ENCODE measurements around the gene MYRFL.

The MYRFL gene

DNA sequence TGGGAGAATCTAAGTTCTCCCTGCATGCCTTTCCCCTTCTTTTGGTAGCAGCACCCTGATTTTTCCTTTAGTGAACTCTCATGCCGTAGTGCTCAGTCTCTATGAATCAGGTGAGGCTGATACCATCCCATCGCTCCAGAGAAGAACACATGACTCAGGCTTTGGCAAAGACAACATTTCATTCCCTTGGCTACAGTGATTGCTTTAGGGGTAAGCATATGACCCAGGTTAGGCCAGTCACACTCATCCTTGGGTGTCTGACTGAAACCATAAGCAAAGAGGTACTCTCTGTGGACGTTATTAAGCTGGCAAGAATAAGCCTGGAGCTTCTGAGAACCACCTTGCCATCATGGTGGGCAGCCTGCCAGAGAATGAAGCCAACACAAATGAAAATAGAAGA, 141.8 kb downstream of the MYRFL start:
- no peak for ATAC-seq

DNA sequence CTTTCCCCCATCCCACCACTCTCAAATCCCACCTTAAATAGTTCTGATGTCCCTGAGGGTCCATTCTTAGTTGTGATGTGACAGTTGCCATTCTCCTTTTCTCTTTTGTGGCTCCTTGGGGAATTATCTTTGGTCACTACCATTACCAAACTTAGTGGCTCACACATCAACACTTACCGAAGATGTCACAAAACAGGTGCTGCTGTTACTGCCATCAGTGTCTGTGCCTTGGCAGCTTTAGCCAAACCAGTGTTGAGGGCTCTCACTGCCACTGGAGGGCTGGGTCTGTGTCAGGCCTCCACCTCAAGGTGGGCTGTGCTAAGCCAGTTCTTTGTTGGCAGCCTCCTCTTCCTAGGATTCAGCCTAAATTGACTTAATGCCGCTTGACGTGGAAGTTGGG, 144.0 kb downstream of the MYRFL start:
- ATAC-seq, result no peak
- TF ChIP-seq OSR1 (CRISPR knock-in tag; IDR thresholded peaks at IDR 0.05) (no peak), SNAI2 (CRISPR knock-in tag; IDR thresholded peaks at IDR 0.05) (no peak)

More for the DNA sequence above, 141.8 kb downstream of the MYRFL start:
- TF ChIP-seq ZNF70 (CRISPR knock-in tag; IDR thresholded peaks at IDR 0.05) (no peak), PPARA (CRISPR knock-in tag; IDR thresholded peaks at IDR 0.05; ENCODE audit: borderline replicate concordance) (no peak), ZNF8 (CRISPR knock-in tag; IDR thresholded peaks at IDR 0.05) (no peak), TOX (CRISPR knock-in tag; IDR thresholded peaks at IDR 0.05; ENCODE audit: borderline replicate concordance) (no peak), ESRRG (CRISPR knock-in tag; IDR thresholded peaks at IDR 0.05) (no peak), GLIS3 (CRISPR knock-in tag; IDR thresholded peaks at IDR 0.05) (no peak), OSR1 (CRISPR knock-in tag; IDR thresholded peaks at IDR 0.05) (no peak), ZNF565 (CRISPR knock-in tag; conservative IDR thresholded peaks at IDR 0.05; ENCODE audit: low read depth) (no peak), ISL1 (CRISPR knock-in tag; IDR thresholded peaks at IDR 0.05) (no peak)
- TF ChIP-seq, protein P1, sequence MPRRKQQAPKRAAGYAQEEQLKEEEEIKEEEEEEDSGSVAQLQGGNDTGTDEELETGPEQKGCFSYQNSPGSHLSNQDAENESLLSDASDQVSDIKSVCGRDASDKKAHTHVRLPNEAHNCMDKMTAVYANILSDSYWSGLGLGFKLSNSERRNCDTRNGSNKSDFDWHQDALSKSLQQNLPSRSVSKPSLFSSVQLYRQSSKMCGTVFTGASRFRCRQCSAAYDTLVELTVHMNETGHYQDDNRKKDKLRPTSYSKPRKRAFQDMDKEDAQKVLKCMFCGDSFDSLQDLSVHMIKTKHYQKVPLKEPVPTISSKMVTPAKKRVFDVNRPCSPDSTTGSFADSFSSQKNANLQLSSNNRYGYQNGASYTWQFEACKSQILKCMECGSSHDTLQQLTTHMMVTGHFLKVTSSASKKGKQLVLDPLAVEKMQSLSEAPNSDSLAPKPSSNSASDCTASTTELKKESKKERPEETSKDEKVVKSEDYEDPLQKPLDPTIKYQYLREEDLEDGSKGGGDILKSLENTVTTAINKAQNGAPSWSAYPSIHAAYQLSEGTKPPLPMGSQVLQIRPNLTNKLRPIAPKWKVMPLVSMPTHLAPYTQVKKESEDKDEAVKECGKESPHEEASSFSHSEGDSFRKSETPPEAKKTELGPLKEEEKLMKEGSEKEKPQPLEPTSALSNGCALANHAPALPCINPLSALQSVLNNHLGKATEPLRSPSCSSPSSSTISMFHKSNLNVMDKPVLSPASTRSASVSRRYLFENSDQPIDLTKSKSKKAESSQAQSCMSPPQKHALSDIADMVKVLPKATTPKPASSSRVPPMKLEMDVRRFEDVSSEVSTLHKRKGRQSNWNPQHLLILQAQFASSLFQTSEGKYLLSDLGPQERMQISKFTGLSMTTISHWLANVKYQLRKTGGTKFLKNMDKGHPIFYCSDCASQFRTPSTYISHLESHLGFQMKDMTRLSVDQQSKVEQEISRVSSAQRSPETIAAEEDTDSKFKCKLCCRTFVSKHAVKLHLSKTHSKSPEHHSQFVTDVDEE (CRISPR knock-in tag; IDR thresholded peaks at IDR 0.05), result no peak
- TF ChIP-seq, protein P2, sequence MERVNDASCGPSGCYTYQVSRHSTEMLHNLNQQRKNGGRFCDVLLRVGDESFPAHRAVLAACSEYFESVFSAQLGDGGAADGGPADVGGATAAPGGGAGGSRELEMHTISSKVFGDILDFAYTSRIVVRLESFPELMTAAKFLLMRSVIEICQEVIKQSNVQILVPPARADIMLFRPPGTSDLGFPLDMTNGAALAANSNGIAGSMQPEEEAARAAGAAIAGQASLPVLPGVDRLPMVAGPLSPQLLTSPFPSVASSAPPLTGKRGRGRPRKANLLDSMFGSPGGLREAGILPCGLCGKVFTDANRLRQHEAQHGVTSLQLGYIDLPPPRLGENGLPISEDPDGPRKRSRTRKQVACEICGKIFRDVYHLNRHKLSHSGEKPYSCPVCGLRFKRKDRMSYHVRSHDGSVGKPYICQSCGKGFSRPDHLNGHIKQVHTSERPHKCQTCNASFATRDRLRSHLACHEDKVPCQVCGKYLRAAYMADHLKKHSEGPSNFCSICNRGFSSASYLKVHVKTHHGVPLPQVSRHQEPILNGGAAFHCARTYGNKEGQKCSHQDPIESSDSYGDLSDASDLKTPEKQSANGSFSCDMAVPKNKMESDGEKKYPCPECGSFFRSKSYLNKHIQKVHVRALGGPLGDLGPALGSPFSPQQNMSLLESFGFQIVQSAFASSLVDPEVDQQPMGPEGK (CRISPR knock-in tag; IDR thresholded peaks at IDR 0.05; ENCODE audit: borderline replicate concordance), result no peak
- TF ChIP-seq, protein P3, sequence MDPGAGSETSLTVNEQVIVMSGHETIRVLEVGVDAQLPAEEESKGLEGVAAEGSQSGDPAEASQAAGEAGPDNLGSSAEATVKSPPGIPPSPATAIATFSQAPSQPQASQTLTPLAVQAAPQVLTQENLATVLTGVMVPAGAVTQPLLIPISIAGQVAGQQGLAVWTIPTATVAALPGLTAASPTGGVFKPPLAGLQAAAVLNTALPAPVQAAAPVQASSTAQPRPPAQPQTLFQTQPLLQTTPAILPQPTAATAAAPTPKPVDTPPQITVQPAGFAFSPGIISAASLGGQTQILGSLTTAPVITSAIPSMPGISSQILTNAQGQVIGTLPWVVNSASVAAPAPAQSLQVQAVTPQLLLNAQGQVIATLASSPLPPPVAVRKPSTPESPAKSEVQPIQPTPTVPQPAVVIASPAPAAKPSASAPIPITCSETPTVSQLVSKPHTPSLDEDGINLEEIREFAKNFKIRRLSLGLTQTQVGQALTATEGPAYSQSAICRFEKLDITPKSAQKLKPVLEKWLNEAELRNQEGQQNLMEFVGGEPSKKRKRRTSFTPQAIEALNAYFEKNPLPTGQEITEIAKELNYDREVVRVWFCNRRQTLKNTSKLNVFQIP (CRISPR knock-in tag; IDR thresholded peaks at IDR 0.05; ENCODE audit: borderline replicate concordance, low read depth), result no peak
- TF ChIP-seq, protein P4, sequence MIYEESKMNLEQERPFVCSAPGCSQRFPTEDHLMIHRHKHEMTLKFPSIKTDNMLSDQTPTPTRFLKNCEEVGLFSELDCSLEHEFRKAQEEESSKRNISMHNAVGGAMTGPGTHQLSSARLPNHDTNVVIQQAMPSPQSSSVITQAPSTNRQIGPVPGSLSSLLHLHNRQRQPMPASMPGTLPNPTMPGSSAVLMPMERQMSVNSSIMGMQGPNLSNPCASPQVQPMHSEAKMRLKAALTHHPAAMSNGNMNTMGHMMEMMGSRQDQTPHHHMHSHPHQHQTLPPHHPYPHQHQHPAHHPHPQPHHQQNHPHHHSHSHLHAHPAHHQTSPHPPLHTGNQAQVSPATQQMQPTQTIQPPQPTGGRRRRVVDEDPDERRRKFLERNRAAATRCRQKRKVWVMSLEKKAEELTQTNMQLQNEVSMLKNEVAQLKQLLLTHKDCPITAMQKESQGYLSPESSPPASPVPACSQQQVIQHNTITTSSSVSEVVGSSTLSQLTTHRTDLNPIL (CRISPR knock-in tag; IDR thresholded peaks at IDR 0.05; ENCODE audit: low read depth), result no peak

DNA sequence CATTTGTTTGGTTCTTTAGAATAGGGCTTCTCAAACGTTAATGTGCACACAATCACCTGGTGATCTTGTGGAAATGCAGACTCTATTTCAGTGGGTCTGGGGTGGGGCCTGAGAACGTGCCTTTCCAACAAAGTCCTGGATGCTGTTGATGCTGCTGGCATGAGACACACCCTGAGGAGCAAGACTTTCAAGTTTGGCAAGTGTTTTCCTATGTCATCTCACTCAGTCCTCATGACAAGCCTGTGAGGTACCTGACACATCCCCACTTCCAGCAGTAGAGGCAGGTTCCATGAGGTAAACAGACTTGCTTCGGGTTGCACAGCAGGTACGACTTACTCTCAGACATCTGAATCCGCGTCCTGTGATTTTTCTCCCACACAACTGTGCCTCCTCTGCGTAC, 147.1 kb downstream of the MYRFL start:
- TF ChIP-seq ZFP3 (CRISPR knock-in tag; IDR thresholded peaks at IDR 0.05) (no peak), PPARA (CRISPR knock-in tag; IDR thresholded peaks at IDR 0.05; ENCODE audit: borderline replicate concordance) (no peak), ZNF70 (CRISPR knock-in tag; IDR thresholded peaks at IDR 0.05) (no peak), ZNF565 (CRISPR knock-in tag; conservative IDR thresholded peaks at IDR 0.05; ENCODE audit: low read depth) (no peak), TCF4 (CRISPR knock-in tag; IDR thresholded peaks at IDR 0.05; ENCODE audit: borderline replicate concordance) (no peak), ESRRG (CRISPR knock-in tag; IDR thresholded peaks at IDR 0.05) (no peak), SNAI2 (CRISPR knock-in tag; IDR thresholded peaks at IDR 0.05) (no peak), ISL1 (CRISPR knock-in tag; IDR thresholded peaks at IDR 0.05) (no peak), TOX (CRISPR knock-in tag; IDR thresholded peaks at IDR 0.05; ENCODE audit: borderline replicate concordance) (no peak), ZC3H10 (CRISPR knock-in tag; IDR thresholded peaks at IDR 0.05) (no peak), ARNTL (CRISPR knock-in tag; IDR thresholded peaks at IDR 0.05; ENCODE audit: borderline replicate concordance, low read depth) (no peak), ZNF8 (CRISPR knock-in tag; IDR thresholded peaks at IDR 0.05) (no peak)
- TF ChIP-seq, protein P3 (CRISPR knock-in tag; IDR thresholded peaks at IDR 0.05; ENCODE audit: borderline replicate concordance, low read depth), result no peak
- TF ChIP-seq, protein P5, sequence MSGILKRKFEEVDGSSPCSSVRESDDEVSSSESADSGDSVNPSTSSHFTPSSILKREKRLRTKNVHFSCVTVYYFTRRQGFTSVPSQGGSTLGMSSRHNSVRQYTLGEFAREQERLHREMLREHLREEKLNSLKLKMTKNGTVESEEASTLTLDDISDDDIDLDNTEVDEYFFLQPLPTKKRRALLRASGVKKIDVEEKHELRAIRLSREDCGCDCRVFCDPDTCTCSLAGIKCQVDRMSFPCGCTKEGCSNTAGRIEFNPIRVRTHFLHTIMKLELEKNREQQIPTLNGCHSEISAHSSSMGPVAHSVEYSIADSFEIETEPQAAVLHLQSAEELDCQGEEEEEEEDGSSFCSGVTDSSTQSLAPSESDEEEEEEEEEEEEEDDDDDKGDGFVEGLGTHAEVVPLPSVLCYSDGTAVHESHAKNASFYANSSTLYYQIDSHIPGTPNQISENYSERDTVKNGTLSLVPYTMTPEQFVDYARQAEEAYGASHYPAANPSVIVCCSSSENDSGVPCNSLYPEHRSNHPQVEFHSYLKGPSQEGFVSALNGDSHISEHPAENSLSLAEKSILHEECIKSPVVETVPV (CRISPR knock-in tag; IDR thresholded peaks at IDR 0.05), result no peak
- no peak for ATAC-seq
